HG03457 (cell line): ENCODE data around the gene TMPRSS7.

ENCODE experiments used
- ATAC-seq: cut with Tn5 transposase; IDR thresholded peaks from one replicate; pipeline ENCODE4 v1.9.1; 2021; ENCODE audit warnings: moderate number of reproducible peaks; ENCODE audit not compliant: unreplicated experiment

Gene TMPRSS7

GRCh38 chr3:112124907-112125607 lies 90.5 kb downstream of the TMPRSS7 start:
- no peak for ATAC-seq

- no peak for ATAC-seq
These were observed 92.0 kb downstream of the TMPRSS7 start for GRCh38 chr3:112126511-112126911.

GRCh38 chr3:112127522-112128494 lies 93.3 kb downstream of the TMPRSS7 start:
- no peak for ATAC-seq

GRCh38 chr3:112128843-112129727 lies 94.5 kb downstream of the TMPRSS7 start:
- no peak for ATAC-seq

GRCh38 chr3:112129925-112130637 lies 95.5 kb downstream of the TMPRSS7 start:
- ATAC-seq = no peak

GRCh38 chr3:112130638-112130993 lies 96.1 kb downstream of the TMPRSS7 start:
- no peak for ATAC-seq
